ENCODE measurements around the gene ANAPC15. TPM values are rescaled to one million over a fixed set of nuclear protein-coding genes. Genes with fewer than 3 reads are reported as not detected.
A peak's percentile ranks its signal among the peaks of the same experiment; 100 is the strongest.

Gene ANAPC15
- polyA plus RNA-seq, 1 donor from 2014 or later, result 68.5 TPM

- H3K9me3 Mint-ChIP-seq, result no peaks in the 10 kb centered on the region
- H3K27ac Mint-ChIP-seq, result peak overlapping the region; percentile 96 to 99 (median 97)
- H3K4me1 Mint-ChIP-seq, result peaks cover 15 to 18% (median 15%) of the 10 kb centered on the region in 3 donors
- H3K27me3 Mint-ChIP-seq, result no peaks in the 10 kb centered on the region
- H3K4me3 Mint-ChIP-seq, result peak overlapping the region; percentile 95 to 98 (median 98)
- H3K36me3 Mint-ChIP-seq, result peaks cover 3% of the 10 kb centered on the region
Observed at GRCh38 chr11:72112978-72113808, 698 bp upstream of the ANAPC15 start.

GRCh38 chr11:72111300-72112142 lies 974 bp downstream of the ANAPC15 start:
- Mint-ChIP-seq H3K4me1 (peaks cover 15 to 19% (median 18%) of the 10 kb centered on the region in 3 donors), H3K27me3 (no peaks in the 10 kb centered on the region), H3K27ac (peak overlapping the region; percentile 96 to 99 (median 97)), H3K9me3 (no peaks in the 10 kb centered on the region), H3K4me3 (peak overlapping the region; percentile 95 to 98 (median 98)), H3K36me3 (peaks cover 3% of the 10 kb centered on the region)

- Mint-ChIP-seq H3K27me3 (no peaks in the 10 kb centered on the region), H3K4me1 (peaks cover 29 to 32% (median 30%) of the 10 kb centered on the region in 3 donors), H3K4me3 (peak within 1 kb of the TSS in 3 of 4 donors; percentile 2 to 75 (median 52))
Observed at GRCh38 chr11:72105888-72106287, 6.6 kb downstream of the ANAPC15 start, which contains the start of gene TOMT. TSS of gene TOMT (plus strand) at chr11:72105924. CDS start at chr11:72105952, 28 bp downstream.

GRCh38 chr11:72103754-72104167 lies 8.7 kb downstream of the ANAPC15 start:
- H3K4me1 Mint-ChIP-seq, result peaks cover 33 to 37% (median 35%) of the 10 kb centered on the region in 3 donors
- H3K36me3 Mint-ChIP-seq, result peaks cover 8% of the 10 kb centered on the region
- H3K4me3 Mint-ChIP-seq, result peak overlapping the region; percentile 75 to 98 (median 92)
- no peaks in the 10 kb centered on the region for H3K27me3 Mint-ChIP-seq
- peaks cover 0 to 2% (median 0%) of the 10 kb centered on the region in 3 donors for H3K9me3 Mint-ChIP-seq
- peak overlapping the region; percentile 95 to 98 (median 97) for H3K27ac Mint-ChIP-seq

More at GRCh38 chr11:72105888-72106287, 6.6 kb downstream of the ANAPC15 start, which contains the start of gene TOMT:
- Mint-ChIP-seq H3K9me3 (peaks cover 0 to 2% (median 0%) of the 10 kb centered on the region in 3 donors), H3K27ac (peak within 1 kb of the TSS in 2 of 3 donors; percentile 67 to 97), H3K36me3 (peaks cover 9% of the 10 kb centered on the region)

GRCh38 chr11:72102946-72103753 lies 9.3 kb downstream of the ANAPC15 start, which contains the start of gene LAMTOR1:
TSS of gene LAMTOR1 (minus strand) at chr11:72103297. CDS start at chr11:72103224, 73 bp downstream.
- Mint-ChIP-seq H3K36me3 (peaks cover 8% of the 10 kb centered on the region), H3K4me3 (peak within 1 kb of the TSS; percentile 75 to 98 (median 92)), H3K4me1 (peaks cover 33 to 37% (median 35%) of the 10 kb centered on the region in 3 donors), H3K9me3 (peaks cover 0 to 2% (median 0%) of the 10 kb centered on the region in 3 donors), H3K27me3 (no peaks in the 10 kb centered on the region), H3K27ac (peak within 1 kb of the TSS; percentile 95 to 98 (median 97))

- no peaks in the 10 kb centered on the region for H3K27me3 Mint-ChIP-seq
- H3K4me1 Mint-ChIP-seq, result peaks cover 33 to 38% (median 35%) of the 10 kb centered on the region in 3 donors
- H3K9me3 Mint-ChIP-seq, result peaks cover 0 to 2% (median 0%) of the 10 kb centered on the region in 3 donors
- H3K4me3 Mint-ChIP-seq, result peak overlapping the region; percentile 75 to 98 (median 92)
- peak overlapping the region; percentile 95 to 98 (median 97) for H3K27ac Mint-ChIP-seq
- H3K36me3 Mint-ChIP-seq, result peaks cover 11% of the 10 kb centered on the region
Observed at GRCh38 chr11:72102631-72102945, 9.9 kb downstream of the ANAPC15 start.

GRCh38 chr11:72102162-72102561 lies 10.3 kb downstream of the ANAPC15 start:
- peak overlapping the region; percentile 75 to 98 (median 92) for H3K4me3 Mint-ChIP-seq
- H3K9me3 Mint-ChIP-seq, result peaks cover 0 to 2% (median 0%) of the 10 kb centered on the region in 3 donors
- peaks cover 34 to 37% (median 36%) of the 10 kb centered on the region in 3 donors for H3K4me1 Mint-ChIP-seq
- H3K27ac Mint-ChIP-seq, result peak overlapping the region; percentile 95 to 98 (median 97)
- H3K27me3 Mint-ChIP-seq, result no peaks in the 10 kb centered on the region
- peaks cover 11% of the 10 kb centered on the region for H3K36me3 Mint-ChIP-seq

GRCh38 chr11:72100462-72100861 lies 12.0 kb downstream of the ANAPC15 start:
- peak overlapping the region in 1 of 4 donors; percentile 75 for H3K4me3 Mint-ChIP-seq
- H3K27me3 Mint-ChIP-seq, result no peaks in the 10 kb centered on the region
- H3K4me1 Mint-ChIP-seq, result peaks cover 35 to 37% (median 37%) of the 10 kb centered on the region in 3 donors
- peaks cover 0 to 2% (median 0%) of the 10 kb centered on the region in 3 donors for H3K9me3 Mint-ChIP-seq
- peak overlapping the region in 2 of 3 donors; percentile 13 to 64 for H3K27ac Mint-ChIP-seq
- peaks cover 11% of the 10 kb centered on the region for H3K36me3 Mint-ChIP-seq

GRCh38 chr11:72100009-72100408 lies 12.5 kb downstream of the ANAPC15 start:
- Mint-ChIP-seq H3K36me3 (peaks cover 7% of the 10 kb centered on the region), H3K4me1 (peaks cover 35 to 37% (median 37%) of the 10 kb centered on the region in 3 donors), H3K27ac (peak overlapping the region in 2 of 3 donors; percentile 13 to 65), H3K27me3 (no peaks in the 10 kb centered on the region), H3K9me3 (peaks cover 0 to 2% (median 0%) of the 10 kb centered on the region in 3 donors), H3K4me3 (peak overlapping the region in 1 of 4 donors; percentile 75)

- H3K27me3 Mint-ChIP-seq, result no peaks in the 10 kb centered on the region
- H3K27ac Mint-ChIP-seq, result peak overlapping the region in 1 of 3 donors; percentile 65
- H3K4me1 Mint-ChIP-seq, result peaks cover 29 to 31% (median 31%) of the 10 kb centered on the region in 3 donors
- peak overlapping the region in 1 of 4 donors; percentile 45 for H3K4me3 Mint-ChIP-seq
- no peaks in the 10 kb centered on the region for H3K9me3 Mint-ChIP-seq
- H3K36me3 Mint-ChIP-seq, result peaks cover 6% of the 10 kb centered on the region
Observed at GRCh38 chr11:72098741-72099140, 13.8 kb downstream of the ANAPC15 start.

- Mint-ChIP-seq H3K9me3 (no peaks in the 10 kb centered on the region), H3K4me1 (peaks cover 12% of the 10 kb centered on the region in 3 donors), H3K27ac (peak overlapping the region in 1 of 3 donors; percentile 87), H3K27me3 (no peaks in the 10 kb centered on the region), H3K36me3 (peaks cover 3% of the 10 kb centered on the region), H3K4me3 (no peak overlapping the region)
Observed at GRCh38 chr11:72091292-72091691, 21.2 kb downstream of the ANAPC15 start.

- peak overlapping the region in 1 of 3 donors; percentile 10 for H3K27ac Mint-ChIP-seq
- peaks cover 3% of the 10 kb centered on the region for H3K36me3 Mint-ChIP-seq
- no peaks in the 10 kb centered on the region for H3K9me3 Mint-ChIP-seq
- H3K4me1 Mint-ChIP-seq, result peaks cover 12% of the 10 kb centered on the region in 3 donors
- no peaks in the 10 kb centered on the region for H3K27me3 Mint-ChIP-seq
- H3K4me3 Mint-ChIP-seq, result no peak overlapping the region
Observed at GRCh38 chr11:72088076-72088808, 24.3 kb downstream of the ANAPC15 start.

- H3K4me3 Mint-ChIP-seq, result no peak overlapping the region
- no peaks in the 10 kb centered on the region for H3K9me3 Mint-ChIP-seq
- peaks cover 3% of the 10 kb centered on the region for H3K36me3 Mint-ChIP-seq
- peaks cover 7 to 12% (median 8%) of the 10 kb centered on the region in 3 donors for H3K4me1 Mint-ChIP-seq
- no peaks in the 10 kb centered on the region for H3K27me3 Mint-ChIP-seq
- peak overlapping the region in 2 of 3 donors; percentile 31 to 61 for H3K27ac Mint-ChIP-seq
Observed at GRCh38 chr11:72085621-72086351, 26.7 kb downstream of the ANAPC15 start.

Measured in IgD-negative memory B cell (primary cell).